HEK293T (cell line): ENCODE results near the gene ATOH8.

Source experiments
- CTCF ChIA-PET: fragments of 350-600 bp; formaldehyde crosslinking; extraction: SDS; loops from one replicate; lab custom pipeline; 2021; ENCODE audit warnings: antibody characterized with exemption, inconsistent platforms; lab: Yijun Ruan, JAX
- POLR2A ChIA-PET: fragments of 350-600 bp; formaldehyde crosslinking; extraction: SDS; loops from one replicate; lab custom pipeline; 2020; ENCODE audit warnings: antibody characterized with exemption, inconsistent platforms; lab: Yijun Ruan, JAX
- DNase-seq: peaks from one replicate; pipeline ENCODE4 v3.0.0; 2012; ENCODE audit warnings: mixed read lengths; ENCODE audit errors: extremely low spot score
- ARNT ChIP-seq: fragments of 450-650 bp; IDR thresholded peaks from 2 replicates; pipeline ENCODE4 v1.6.1; 2017; ENCODE audit warnings: mild to moderate bottlenecking
- BHLHE40 ChIP-seq: fragments of 450-650 bp; IDR thresholded peaks from 2 replicates; pipeline ENCODE4 v1.6.1; 2016; ENCODE audit warnings: mild to moderate bottlenecking, moderate library complexity, borderline replicate concordance
- CTBP1 ChIP-seq: fragments of 450-650 bp; IDR thresholded peaks from 2 replicates; pipeline ENCODE4 v1.6.1; 2016; ENCODE audit warnings: borderline replicate concordance
- ELF4 ChIP-seq: fragments of 450-650 bp; IDR thresholded peaks from 2 replicates; pipeline ENCODE4 v1.6.1; 2017; ENCODE audit warnings: antibody characterized with exemption
- FOXA1 ChIP-seq: fragments of 450-650 bp; IDR thresholded peaks from 2 replicates; pipeline ENCODE4 v1.6.1; 2016; ENCODE audit warnings: mild to moderate bottlenecking
- FOXK2 ChIP-seq: fragments of 450-650 bp; IDR thresholded peaks from 2 replicates; pipeline ENCODE4 v1.6.1; 2016; ENCODE audit warnings: mild to moderate bottlenecking
- FOXM1 ChIP-seq: fragments of 450-650 bp; IDR thresholded peaks from 2 replicates; pipeline ENCODE4 v1.6.1; 2017; ENCODE audit warnings: mild to moderate bottlenecking, borderline replicate concordance
- HDGF ChIP-seq: fragments of 450-650 bp; IDR thresholded peaks from 2 replicates; pipeline ENCODE4 v1.6.1; 2017; ENCODE audit warnings: antibody characterized with exemption, borderline replicate concordance
- L3MBTL2 ChIP-seq: fragments of 450-650 bp; conservative IDR thresholded peaks from 2 replicates; pipeline ENCODE4 v1.6.1; 2016; ENCODE audit warnings: mild to moderate bottlenecking
- LEF1 ChIP-seq: fragments of 450-650 bp; IDR thresholded peaks from 2 replicates; pipeline ENCODE4 v1.6.1; 2017; ENCODE audit warnings: mild to moderate bottlenecking, borderline replicate concordance
- NFRKB ChIP-seq: fragments of 450-650 bp; IDR thresholded peaks from 2 replicates; pipeline ENCODE4 v1.6.1; 2016; ENCODE audit warnings: mild to moderate bottlenecking, moderate library complexity
- SP1 ChIP-seq: fragments of 450-650 bp; IDR thresholded peaks from 2 replicates; pipeline ENCODE4 v1.6.1; 2017
- SUZ12 ChIP-seq: fragments of 450-650 bp; IDR thresholded peaks from 2 replicates; pipeline ENCODE4 v1.6.1; 2016; ENCODE audit warnings: mild to moderate bottlenecking
- TARDBP ChIP-seq: fragments of 450-650 bp; IDR thresholded peaks from 2 replicates; pipeline ENCODE4 v1.6.1; 2016
- ZNF384 ChIP-seq: fragments of 450-650 bp; IDR thresholded peaks from 2 replicates; pipeline ENCODE4 v1.6.1; 2016
- TF ChIP-seq, protein P1 (sequence below): fragments of 450-650 bp; IDR thresholded peaks from 2 replicates; pipeline ENCODE4 v1.6.1; 2016

The ATOH8 gene

DNA sequence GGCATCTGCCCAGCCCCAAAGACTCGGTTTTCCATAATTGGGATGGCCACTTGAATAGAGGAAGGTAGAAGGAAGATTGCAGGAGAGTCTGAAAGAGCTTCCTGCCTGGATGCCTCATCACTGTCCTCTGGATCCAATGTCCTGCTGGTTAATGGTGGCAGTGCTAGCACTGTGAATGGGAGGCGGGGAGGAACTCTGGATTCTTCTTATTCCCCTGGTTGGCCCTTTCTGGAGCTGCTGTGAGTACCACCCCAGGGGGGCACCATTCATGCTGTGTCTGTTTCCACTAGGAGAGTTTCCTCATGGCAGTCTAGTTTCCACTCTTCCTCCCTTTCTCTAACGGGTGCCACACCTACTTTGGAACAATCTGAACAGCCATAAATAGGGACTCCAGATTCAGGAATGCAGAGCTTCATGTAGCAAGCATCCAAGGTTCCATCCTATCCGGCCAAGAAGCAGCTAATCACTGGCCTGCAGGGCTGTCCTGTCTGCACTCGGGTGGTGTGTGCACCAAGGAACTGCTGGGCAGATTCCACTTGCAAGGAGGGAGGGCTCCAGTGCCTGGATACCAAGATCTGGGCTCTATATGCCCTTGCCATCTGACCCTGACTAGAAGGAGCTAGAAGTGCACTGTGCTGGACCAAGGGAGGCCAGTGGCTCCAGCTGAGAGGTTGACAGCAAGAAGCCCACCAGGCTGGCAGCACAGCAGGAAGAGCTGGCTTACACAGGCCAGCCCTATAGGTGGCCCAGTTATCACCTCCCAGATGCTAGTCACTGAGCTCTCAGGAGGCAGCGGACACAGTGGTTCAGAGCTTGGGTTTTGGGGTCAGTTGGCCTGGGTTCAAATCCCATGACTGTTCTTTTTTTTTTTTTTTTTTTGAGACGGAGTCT lies 4.6 kb upstream of the ATOH8 start:
- CTCF ChIA-PET, result interaction anchor here (1.0 to 5.5 kb wide), 7 partner anchors 8 to 73 kb away, joined by 3 to 44 read pairs (median 4); no protein-coding TSS in a partner anchor
- POLR2A ChIA-PET, result no interaction called here
- DNase-seq, result no peak
- TF ChIP-seq TARDBP, result no peak
- no peak for TF ChIP-seq FOXM1
- TF ChIP-seq FOXK2, result no peak
- no peak for TF ChIP-seq HDGF
- TF ChIP-seq SP1, result no peak
- TF ChIP-seq ELF4, result no peak
- TF ChIP-seq SUZ12, result no peak
- no peak for TF ChIP-seq LEF1
- no peak for TF ChIP-seq CTBP1
- TF ChIP-seq, protein P1, sequence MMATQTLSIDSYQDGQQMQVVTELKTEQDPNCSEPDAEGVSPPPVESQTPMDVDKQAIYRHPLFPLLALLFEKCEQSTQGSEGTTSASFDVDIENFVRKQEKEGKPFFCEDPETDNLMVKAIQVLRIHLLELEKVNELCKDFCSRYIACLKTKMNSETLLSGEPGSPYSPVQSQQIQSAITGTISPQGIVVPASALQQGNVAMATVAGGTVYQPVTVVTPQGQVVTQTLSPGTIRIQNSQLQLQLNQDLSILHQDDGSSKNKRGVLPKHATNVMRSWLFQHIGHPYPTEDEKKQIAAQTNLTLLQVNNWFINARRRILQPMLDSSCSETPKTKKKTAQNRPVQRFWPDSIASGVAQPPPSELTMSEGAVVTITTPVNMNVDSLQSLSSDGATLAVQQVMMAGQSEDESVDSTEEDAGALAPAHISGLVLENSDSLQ, result no peak
- no peak for TF ChIP-seq ZNF384
- no peak for TF ChIP-seq BHLHE40
- no peak for TF ChIP-seq ARNT
- TF ChIP-seq L3MBTL2, result no peak
- TF ChIP-seq NFRKB, result no peak
- TF ChIP-seq FOXA1, result no peak

- DNase-seq, result peak; percentile 71
- ChIA-PET CTCF (interaction anchor here (0.6 to 5.5 kb wide), 13 partner anchors 10 to 329 kb away, joined by 3 to 44 read pairs (median 3); no protein-coding TSS in a partner anchor), POLR2A (interaction anchor here (1.0 to 1.2 kb wide), 2 partner anchors 21 to 52 kb away, joined by 3 to 4 read pairs; no protein-coding TSS in a partner anchor)
- TF ChIP-seq BHLHE40 (no peak), FOXA1 (no peak), TARDBP (no peak), ARNT (no peak)
Observed at GRCh38 chr2:85750587-85751575, 2.9 kb upstream of the ATOH8 start.

- no peak for DNase-seq
- TF ChIP-seq, protein P1, result no peak
- no peak for TF ChIP-seq FOXK2
- TF ChIP-seq CTBP1, result no peak
- TF ChIP-seq FOXA1, result no peak
- no peak for TF ChIP-seq HDGF
- no peak for TF ChIP-seq SP1
- no peak for TF ChIP-seq TARDBP
- no peak for TF ChIP-seq L3MBTL2
- TF ChIP-seq FOXM1, result no peak
- TF ChIP-seq LEF1, result no peak
- ChIA-PET POLR2A (interaction anchor here (1.0 kb wide), 1 partner anchor 21 kb away, joined by 3 read pairs; no protein-coding TSS in a partner anchor), CTCF (interaction anchor here (0.6 to 5.5 kb wide), 9 partner anchors 10 to 62 kb away, joined by 3 to 44 read pairs (median 4); no protein-coding TSS in a partner anchor)
Observed at GRCh38 chr2:85751627-85752026, 2.2 kb upstream of the ATOH8 start.

- no peak for DNase-seq
- CTCF ChIA-PET, result interaction anchor here (0.6 to 5.5 kb wide), 3 partner anchors 45 to 60 kb away, joined by 3 to 44 read pairs (median 5); no protein-coding TSS in a partner anchor
- POLR2A ChIA-PET, result no interaction called here
- no peak for TF ChIP-seq SP1
- TF ChIP-seq FOXA1, result no peak
- no peak for TF ChIP-seq BHLHE40
- no peak for TF ChIP-seq NFRKB
- no peak for TF ChIP-seq TARDBP
- no peak for TF ChIP-seq ZNF384
- TF ChIP-seq CTBP1, result no peak
- TF ChIP-seq ELF4, result no peak
- no peak for TF ChIP-seq HDGF
- TF ChIP-seq, protein P1, result no peak
Observed at GRCh38 chr2:85753035-85753524, 711 bp upstream of the ATOH8 start.
